HG03095 (cell line): ENCODE measurements around the gene OR2T8.

ENCODE experiments used
- ATAC-seq: cut with Tn5 transposase; IDR thresholded peaks from one replicate; pipeline ENCODE4 v1.9.1; 2021; ENCODE audit warnings: moderate library complexity; ENCODE audit not compliant: unreplicated experiment

OR2T8 gene

DNA sequence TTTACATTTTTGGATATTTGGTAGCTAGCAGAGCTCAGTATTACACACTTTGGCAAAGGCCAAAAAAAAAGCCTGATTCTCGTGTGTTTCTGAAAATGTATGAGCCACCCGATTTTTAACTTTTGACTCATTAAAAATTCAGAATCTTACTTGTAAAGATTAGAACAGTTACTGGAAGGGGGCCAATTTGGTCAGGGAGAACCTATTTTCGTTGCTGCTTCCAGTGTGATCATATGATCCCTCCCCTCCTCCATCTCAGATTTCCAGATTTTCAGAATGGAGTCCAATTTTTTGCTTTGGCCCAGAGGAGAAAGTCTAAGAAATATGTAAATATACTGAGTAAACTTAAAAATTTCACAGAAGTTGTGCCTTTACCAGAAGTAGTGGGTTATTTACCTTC, 41.7 kb downstream of the OR2T8 start:
- ATAC-seq = no peak

DNA sequence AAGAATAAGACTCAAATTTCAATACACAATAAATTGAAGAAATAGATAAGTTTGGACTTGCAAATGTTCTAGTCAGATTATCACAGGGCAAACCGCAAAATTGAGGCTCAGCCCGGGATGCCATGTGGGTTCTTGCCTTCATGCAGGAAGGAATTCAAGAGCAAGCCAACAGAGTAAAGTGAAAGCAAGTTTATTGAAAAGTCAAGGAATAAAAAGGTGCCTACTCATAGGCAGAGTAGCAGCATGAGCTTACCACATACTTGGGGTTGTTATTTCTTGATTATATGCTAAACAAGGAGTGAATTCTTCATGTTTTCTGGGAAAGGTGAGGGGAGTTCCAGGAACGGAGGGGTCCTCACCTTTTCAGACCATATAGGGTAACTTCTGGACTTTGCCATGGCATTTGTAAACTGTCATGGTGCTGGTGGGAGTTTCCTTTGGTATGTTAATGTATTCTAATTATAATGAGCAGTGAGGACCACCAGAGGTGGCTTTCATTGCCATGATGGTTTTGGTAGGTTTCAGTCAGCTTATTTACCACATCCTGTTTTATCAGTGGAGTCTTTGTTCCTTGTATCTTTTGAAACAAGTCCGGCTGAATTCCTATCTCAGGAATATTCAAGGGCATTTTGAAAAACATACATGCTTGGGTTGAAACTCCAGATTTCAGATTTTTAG, 43.0 kb downstream of the OR2T8 start:
- no peak for ATAC-seq

DNA sequence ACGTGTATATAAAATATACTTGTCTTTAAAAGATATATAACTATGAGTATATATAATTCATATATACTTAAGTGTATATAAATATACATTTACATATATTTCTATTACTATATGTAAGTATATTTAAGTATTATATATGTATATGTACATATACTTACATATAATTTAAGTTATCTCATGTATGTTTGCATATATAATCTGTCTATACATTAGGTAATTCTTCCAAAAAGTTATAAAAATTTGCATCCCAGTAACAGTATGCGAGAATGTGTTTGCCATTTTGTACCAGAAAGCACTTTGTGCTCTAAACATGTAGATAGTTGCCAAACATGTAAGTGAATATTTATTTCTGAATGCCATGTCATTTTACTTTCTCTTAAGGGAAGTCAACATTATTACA, 44.9 kb downstream of the OR2T8 start, which contains the start of gene OR2AK2:
TSS of gene OR2AK2 (plus strand) at position 301 of the 400 bp plus-strand sequence. CDS start 144 bp downstream, outside the sequence.
- no peak for ATAC-seq

DNA sequence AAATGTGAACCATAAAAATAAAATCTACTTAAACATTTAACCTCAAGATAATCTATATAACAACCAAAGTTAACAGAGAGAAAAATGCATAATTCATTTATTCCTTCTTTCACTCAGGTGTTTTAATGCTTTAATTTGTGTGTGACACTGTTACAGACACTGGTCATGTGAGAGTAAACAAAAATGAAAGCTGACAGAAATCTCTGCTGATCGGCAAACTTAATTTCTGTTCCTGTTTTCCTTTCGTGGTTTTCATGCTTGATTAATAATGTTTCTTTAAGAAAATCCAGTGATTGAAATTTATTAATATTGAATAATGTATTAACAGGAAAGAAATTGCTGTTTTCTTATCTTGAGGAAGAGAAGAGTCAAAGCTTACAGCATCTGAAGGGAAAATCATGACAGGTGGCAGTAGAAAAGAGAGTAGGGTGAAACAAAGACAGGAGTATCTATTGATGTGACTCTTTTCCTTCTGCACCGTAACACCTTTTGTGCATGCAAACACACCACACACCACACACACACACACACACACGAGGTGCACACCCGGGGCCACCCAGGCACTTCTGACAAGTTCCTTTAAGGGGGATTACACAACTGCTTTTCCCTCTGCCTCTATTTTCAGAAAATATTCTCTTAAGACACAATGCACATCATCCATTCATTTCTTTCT, 46.6 kb downstream of the OR2T8 start:
- peak; percentile 78 for ATAC-seq
